ENCODE data around the gene RTL10. TPM values are rescaled to one million over a fixed set of nuclear protein-coding genes. Genes with fewer than 3 reads are reported as not detected.

RTL10 gene
- total and polyA plus RNA-seq, 2 of the 8 experiments (the other 6 are each of a cell fraction or from before 2014, with no cell fraction given), result 11.5 to 18.8 TPM

- no peak for TF ChIP-seq EP300 (IDR thresholded peaks at IDR 0.05; ENCODE audit: borderline replicate concordance in 1 of 2, low read depth in 2 of 2, low read length in 2 of 2)
- no peak for TF ChIP-seq MAFK (IDR thresholded peaks at IDR 0.05; ENCODE audit: low read depth, low read length)
- no peak for TF ChIP-seq NANOG (IDR thresholded peaks at IDR 0.05; ENCODE audit: insufficient read depth, low read depth, low read length, poor library complexity, severe bottlenecking)
- no peak for TF ChIP-seq TBP (IDR thresholded peaks at IDR 0.05; ENCODE audit: low read depth, low read length)
- no peak for TF ChIP-seq ZNF274 (IDR thresholded peaks at IDR 0.05; ENCODE audit: borderline replicate concordance, extremely low read depth, low read length)
- no peak for TF ChIP-seq RFX5 (IDR thresholded peaks at IDR 0.05; ENCODE audit: borderline replicate concordance, low read depth, low read length)
- no peak for TF ChIP-seq FOSL1 (IDR thresholded peaks at IDR 0.05; ENCODE audit: insufficient read depth, low read depth, low read length)
- no peak for TF ChIP-seq CREB1 (IDR thresholded peaks at IDR 0.05)
- TF ChIP-seq CHD7 (IDR thresholded peaks at IDR 0.05; ENCODE audit: insufficient replicate concordance, low read length), result no peak
- no peak for TF ChIP-seq TAF7 (optimal IDR thresholded peaks at IDR 0.05; ENCODE audit: borderline replicate concordance, low read depth, low read length)
- TF ChIP-seq BACH1 (IDR thresholded peaks at IDR 0.05; ENCODE audit: low read length), result no peak
Measured at GRCh38 chr22:19832476-19833108, 22.1 kb downstream of the RTL10 start (continued).
